Ishikawa (cell line): ENCODE data around the gene CNIH1.

Source experiments
- CEBPB ChIP-seq: IDR thresholded peaks from 2 replicates; pipeline ENCODE4 v1.6.1; 2012
- CREB1 ChIP-seq: IDR thresholded peaks from 2 replicates; pipeline ENCODE4 v1.6.1; 2012; ENCODE audit warnings: low read depth
- EGR1 ChIP-seq: IDR thresholded peaks from 2 replicates; pipeline ENCODE4 v1.6.1; 2012
- EP300 ChIP-seq: IDR thresholded peaks from 2 replicates; pipeline ENCODE4 v1.6.1; 2012; ENCODE audit warnings: borderline replicate concordance
- MAX ChIP-seq: IDR thresholded peaks from 2 replicates; pipeline ENCODE4 v1.6.1; 2012
- NFIC ChIP-seq: IDR thresholded peaks from 2 replicates; pipeline ENCODE4 v1.6.1; 2012
- RAD21 ChIP-seq: IDR thresholded peaks from 2 replicates; pipeline ENCODE4 v1.6.1; 2012; ENCODE audit warnings: low read depth
- REST ChIP-seq: IDR thresholded peaks from 2 replicates; pipeline ENCODE4 v1.6.1; 2012; ENCODE audit warnings: low read depth, mild to moderate bottlenecking
- TAF1 ChIP-seq: IDR thresholded peaks from 2 replicates; pipeline ENCODE4 v1.6.1; 2012; ENCODE audit warnings: low read depth, mild to moderate bottlenecking
- TEAD4 ChIP-seq: IDR thresholded peaks from 2 replicates; pipeline ENCODE4 v1.6.1; 2012
- USF1 ChIP-seq: IDR thresholded peaks from 2 replicates; pipeline ENCODE4 v1.6.1; 2012
- ZBTB7A ChIP-seq: IDR thresholded peaks from 2 replicates; pipeline ENCODE4 v1.6.1; 2012; ENCODE audit warnings: low read depth

GRCh38 chr14:54425068-54425467 lies 16.1 kb downstream of the CNIH1 start:
- TF ChIP-seq REST (no peak), CREB1 (no peak), EP300 (no peak), USF1 (no peak), NFIC (no peak), MAX (no peak), ZBTB7A (no peak), CEBPB (no peak), EGR1 (no peak), RAD21 (no peak), TEAD4 (no peak), TAF1 (no peak)
